AG09319 (cell line): ENCODE measurements around the gene SP3.

Experiments
- DNase-seq: peaks from one replicate; pipeline ENCODE4 v3.0.0-alpha.2; 2010; ENCODE audit warnings: low read depth; ENCODE audit errors: extremely low read depth
- TF ChIP-seq, protein P1 (sequence below): IDR thresholded peaks from 2 replicates; pipeline ENCODE4 v1.5.1; 2011; ENCODE audit warnings: low read depth, mild to moderate bottlenecking, inconsistent platforms, low read length, moderate library complexity

SP3 gene

DNA sequence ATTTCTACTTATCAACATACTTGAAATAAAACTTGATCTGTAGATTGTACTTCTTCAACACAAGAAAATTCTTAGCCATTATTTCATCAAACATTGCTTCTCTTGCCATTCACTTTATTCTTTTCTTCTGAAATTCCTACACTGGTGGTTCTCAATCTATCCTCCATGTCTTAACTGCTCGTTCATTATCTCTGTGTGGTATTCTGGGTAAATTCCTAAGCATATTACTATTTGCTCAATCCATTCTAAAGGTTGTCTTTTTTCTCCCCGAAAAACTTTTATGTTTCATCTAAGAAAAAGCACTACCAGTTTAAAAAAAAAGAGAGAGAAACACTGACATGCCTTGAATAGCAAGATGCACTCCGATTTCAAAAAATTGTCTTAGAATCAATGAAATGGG, 18.0 kb downstream of the SP3 start:
- no peak for DNase-seq
- TF ChIP-seq, protein P1, sequence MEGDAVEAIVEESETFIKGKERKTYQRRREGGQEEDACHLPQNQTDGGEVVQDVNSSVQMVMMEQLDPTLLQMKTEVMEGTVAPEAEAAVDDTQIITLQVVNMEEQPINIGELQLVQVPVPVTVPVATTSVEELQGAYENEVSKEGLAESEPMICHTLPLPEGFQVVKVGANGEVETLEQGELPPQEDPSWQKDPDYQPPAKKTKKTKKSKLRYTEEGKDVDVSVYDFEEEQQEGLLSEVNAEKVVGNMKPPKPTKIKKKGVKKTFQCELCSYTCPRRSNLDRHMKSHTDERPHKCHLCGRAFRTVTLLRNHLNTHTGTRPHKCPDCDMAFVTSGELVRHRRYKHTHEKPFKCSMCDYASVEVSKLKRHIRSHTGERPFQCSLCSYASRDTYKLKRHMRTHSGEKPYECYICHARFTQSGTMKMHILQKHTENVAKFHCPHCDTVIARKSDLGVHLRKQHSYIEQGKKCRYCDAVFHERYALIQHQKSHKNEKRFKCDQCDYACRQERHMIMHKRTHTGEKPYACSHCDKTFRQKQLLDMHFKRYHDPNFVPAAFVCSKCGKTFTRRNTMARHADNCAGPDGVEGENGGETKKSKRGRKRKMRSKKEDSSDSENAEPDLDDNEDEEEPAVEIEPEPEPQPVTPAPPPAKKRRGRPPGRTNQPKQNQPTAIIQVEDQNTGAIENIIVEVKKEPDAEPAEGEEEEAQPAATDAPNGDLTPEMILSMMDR, result no peak

GRCh38 chr2:173943738-173944137, 21.4 kb downstream of the SP3 start:
- DNase-seq, result no peak
- TF ChIP-seq, protein P1, result no peak

GRCh38 chr2:173942861-173943523, 22.2 kb downstream of the SP3 start:
- TF ChIP-seq, protein P1, result no peak

DNA sequence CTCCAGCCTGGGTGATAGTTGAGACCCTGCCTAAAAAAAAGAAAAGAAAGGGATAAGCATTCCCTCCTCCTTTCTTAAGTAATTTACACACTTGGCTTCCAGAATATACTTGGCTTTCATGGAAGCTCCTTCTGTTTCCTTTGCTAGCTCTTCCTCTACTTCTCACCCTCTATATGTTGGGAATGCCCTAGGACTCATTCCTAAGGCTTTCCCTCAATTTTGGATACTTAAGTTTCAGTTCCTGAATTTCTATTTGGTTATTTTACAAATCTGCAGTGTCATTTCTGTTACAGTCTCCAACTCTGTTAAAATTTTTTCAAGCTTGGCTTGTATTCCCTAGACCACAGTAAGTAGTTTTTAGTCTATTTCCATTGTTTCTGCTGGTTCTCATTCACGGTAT, 23.6 kb downstream of the SP3 start:
- TF ChIP-seq, protein P1, result no peak
- DNase-seq, result no peak

More at GRCh38 chr2:173942861-173943523, 22.2 kb downstream of the SP3 start:
- no peak for DNase-seq

DNA sequence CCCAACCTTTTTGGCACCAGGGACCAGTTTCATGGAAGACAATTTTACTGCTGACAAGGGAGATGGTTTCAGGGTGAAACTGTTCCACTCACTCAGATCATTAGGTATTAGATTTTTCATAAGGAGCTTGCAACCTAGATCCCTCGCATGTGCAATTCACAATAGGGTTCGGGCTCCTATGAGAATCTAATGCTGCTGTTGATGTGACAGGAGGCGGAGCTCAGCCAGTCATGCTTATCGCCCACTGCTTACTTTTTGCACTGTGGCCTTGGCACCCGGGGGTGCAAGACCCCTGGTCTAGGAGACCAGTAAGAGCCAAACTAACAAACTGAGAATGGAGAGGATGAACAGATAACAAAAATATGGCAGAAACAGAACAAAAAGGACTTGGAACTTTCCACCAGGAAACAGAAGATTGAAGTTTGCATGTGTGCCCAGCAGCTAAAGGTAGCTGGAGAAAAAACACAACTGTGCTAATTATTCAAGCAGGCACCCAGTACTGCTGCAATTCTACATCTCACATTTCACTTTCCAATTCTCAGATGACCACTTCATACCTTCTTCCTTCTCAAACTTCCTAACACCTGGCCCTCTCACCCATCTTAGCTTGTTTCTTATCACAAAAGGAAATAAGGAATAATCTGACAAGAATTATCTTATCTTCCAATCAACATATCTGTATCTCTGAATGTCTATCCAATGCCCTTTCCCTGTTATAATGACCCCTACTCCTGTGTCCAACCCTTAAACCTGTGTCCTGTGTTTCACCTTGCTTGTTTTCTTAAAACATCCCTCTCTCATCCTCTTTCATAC, 24.8 kb downstream of the SP3 start:
- TF ChIP-seq, protein P1, result no peak
- no peak for DNase-seq

GRCh38 chr2:173938700-173939384, 26.3 kb downstream of the SP3 start:
- TF ChIP-seq, protein P1, result no peak
- DNase-seq, result no peak

- TF ChIP-seq, protein P1, result no peak
- no peak for DNase-seq
Measured at GRCh38 chr2:173935305-173935704, 29.9 kb downstream of the SP3 start.
